B cell (primary cell): ENCODE results near the gene KRT80. TPM values are rescaled to one million over a fixed set of nuclear protein-coding genes. Genes with fewer than 3 reads are reported as not detected.

Experiments
- ATAC-seq: fragments of 200-7000 bp; cut with Tn5 transposase; one replicate; pipeline ENCODE4 v1.10.0; 2021; ENCODE audit warnings: low read depth, mild to moderate bottlenecking, moderate number of reproducible peaks, moderate library complexity
- CTCF ChIA-PET: fragments of 350-600 bp; sonication (Branson Sonifier 250); formaldehyde crosslinking; loops from one replicate; lab custom pipeline; 2021; ENCODE audit warnings: antibody characterized with exemption, inconsistent platforms; lab: Charles Lee
- POLR2A ChIA-PET: fragments of 350-600 bp; sonication (Branson Sonifier 250); formaldehyde crosslinking; loops from one replicate; lab custom pipeline; 2021; ENCODE audit warnings: antibody characterized with exemption; lab: Charles Lee
- DNase-seq: peaks from one replicate; pipeline ENCODE4 v3.0.0; 2013
- H2AFZ ChIP-seq: 2 replicates; pipeline ENCODE4 v1.6.1; 2012; ENCODE audit warnings: mild to moderate bottlenecking, low read depth, low read length; ENCODE audit not compliant: insufficient read depth, poor library complexity, severe bottlenecking
- H3K27ac ChIP-seq, 2 donors: 1 replicate in 1 of 2; 2 replicates in 1 of 2; pipeline ENCODE4 v1.5.1; 2012 to 2013; ENCODE audit warnings: low read length in 2 of 2, mild to moderate bottlenecking in 2 of 2, moderate library complexity in 1 of 2
- H3K27me3 ChIP-seq, 4 experiments: fragments of 200-600 bp in 1 of 4; sonication (generic) in 1 of 4; replicated peaks in 1 of 4; 1 replicate in 2 of 4; 2 replicates in 2 of 4; pipeline versions ENCODE4 v1.6.1 to v1.7.0; 2013 to 2016; ENCODE audit warnings: low read length in 3 of 4, mild to moderate bottlenecking in 2 of 4, mixed read lengths in 1 of 4, moderate library complexity in 1 of 4; ENCODE audit not compliant: insufficient read depth in 4 of 4, control insufficient read depth in 3 of 4; ENCODE audit errors: control extremely low read depth in 1 of 4
- H3K36me3 ChIP-seq, 2 experiments: replicated peaks in 1 of 2; 1 replicate in 1 of 2; 2 replicates in 1 of 2; pipeline versions ENCODE4 v1.6.1 to v1.7.1; 2013; ENCODE audit warnings: low read length in 1 of 2; ENCODE audit not compliant: insufficient read depth in 2 of 2, control insufficient read depth in 1 of 2; ENCODE audit errors: control extremely low read depth in 1 of 2, extremely low read depth in 1 of 2
- H3K4me1 ChIP-seq, 2 donors: fragments of 200-600 bp in 1 of 2; sonication (generic) in 1 of 2; 1 replicate in 1 of 2; 2 replicates in 1 of 2; pipeline versions ENCODE4 v1.5.1 to v1.6.1; 2013 to 2017; ENCODE audit warnings: low read length in 2 of 2; ENCODE audit not compliant: control insufficient read depth in 2 of 2, insufficient read depth in 2 of 2
- H3K4me2 ChIP-seq: replicated peaks from 2 replicates; pipeline ENCODE3; 2012; ENCODE audit warnings: mild to moderate bottlenecking, low read depth, low read length; ENCODE audit not compliant: poor library complexity, severe bottlenecking
- H3K4me3 ChIP-seq, 5 experiments: fragments of 200-600 bp in 1 of 5; sonication (generic) in 1 of 5; 1 replicate in 3 of 5; 2 replicates in 2 of 5; pipeline versions ENCODE4 v1.5.1 to v1.7.0; 2011 to 2016; ENCODE audit warnings: low read length in 4 of 5, mild to moderate bottlenecking in 4 of 5, low read depth in 2 of 5, control low read depth in 1 of 5, moderate library complexity in 1 of 5; ENCODE audit not compliant: insufficient read depth in 1 of 5; ENCODE audit errors: control extremely low read depth in 1 of 5, extremely low read depth in 1 of 5
- H3K79me2 ChIP-seq: fragments of 200-600 bp; sonication (generic); one replicate; pipeline ENCODE4 v1.6.0; 2016; ENCODE audit warnings: low read length; ENCODE audit not compliant: control insufficient read depth, insufficient read depth
- H3K9ac ChIP-seq: fragments of 200-600 bp; sonication (generic); 2 replicates; pipeline ENCODE4 v1.6.1; 2017; ENCODE audit warnings: mild to moderate bottlenecking, low read length, moderate library complexity
- H3K9me3 ChIP-seq, 3 donors: one replicate each; pipeline versions ENCODE4 v1.6.1 to v1.7.1; 2013; ENCODE audit warnings: low read length in 2 of 3; ENCODE audit not compliant: control insufficient read depth in 2 of 3, insufficient read depth in 1 of 3; ENCODE audit errors: control extremely low read depth in 1 of 3
- H4K20me1 ChIP-seq: 2 replicates; pipeline ENCODE4 v1.6.0; 2012; ENCODE audit warnings: mild to moderate bottlenecking, low read length; ENCODE audit not compliant: insufficient read depth, control insufficient read depth, poor library complexity, severe bottlenecking
- H3K27ac Mint-ChIP-seq: one replicate; pipeline ENCODE4 v1.8.0; 2021; ENCODE audit warnings: mixed read lengths
- H3K27me3 Mint-ChIP-seq: one replicate; pipeline ENCODE4 v1.8.0; 2021; ENCODE audit warnings: mixed read lengths
- H3K4me1 Mint-ChIP-seq: one replicate; pipeline ENCODE4 v1.8.0; 2021; ENCODE audit warnings: mixed read lengths
- H3K4me3 Mint-ChIP-seq: one replicate; pipeline ENCODE4 v1.8.0; 2021; ENCODE audit warnings: mixed read lengths
- H3K9me3 Mint-ChIP-seq: one replicate; pipeline ENCODE4 v1.8.0; 2022; ENCODE audit warnings: mixed read lengths; ENCODE audit not compliant: insufficient read depth
- EZH2 ChIP-seq: IDR thresholded peaks from 2 replicates; pipeline ENCODE4 v1.6.1; 2012; ENCODE audit warnings: borderline replicate concordance, low read depth, mild to moderate bottlenecking, moderate library complexity, low read length; ENCODE audit not compliant: insufficient read depth, poor library complexity, severe bottlenecking
- WGBS: methylation state at CpG from one replicate; pipeline ENCODE4 v1.1.5; 2013; ENCODE audit warnings: missing lambda C conversion rate; ENCODE audit not compliant: insufficient coverage; 5-methylcytosine and 5-hydroxymethylcytosine counted together
- intact Hi-C: fragments of 100-400 bp; cut with micrococcal nuclease; formaldehyde crosslinking; loops from one replicate; pipeline ENCODE4 v1.10.0; 2022
- polyA plus RNA-seq: library from polyadenylated mRNA; depleted of rRNA; stranded (reverse); fragments of >200 nt; gene quantifications from 2 replicates; pipeline ENCODE4 v1.2.3, GENCODE V29; 2012
- total RNA-seq, 2 donors: library from RNA; stranded (reverse); fragments of 120-200 nt in 1 of 2; gene quantifications; 1 replicate in 1 of 2; 2 replicates in 1 of 2; pipeline versions ENCODE4 v1.2.3 to v1.2.4, GENCODE V29; 2013 to 2022
- TF ChIP-seq, protein P1 (sequence below): fragments of 200-600 bp; IDR thresholded peaks from one replicate; pipeline ENCODE4 v1.8.0; 2022; ENCODE audit warnings: antibody characterized with exemption, mild to moderate bottlenecking

Gene KRT80
- total and polyA plus RNA-seq, 2 donors (not counting 1 experiment from before 2014, with no cell fraction given), result not detected

DNA sequence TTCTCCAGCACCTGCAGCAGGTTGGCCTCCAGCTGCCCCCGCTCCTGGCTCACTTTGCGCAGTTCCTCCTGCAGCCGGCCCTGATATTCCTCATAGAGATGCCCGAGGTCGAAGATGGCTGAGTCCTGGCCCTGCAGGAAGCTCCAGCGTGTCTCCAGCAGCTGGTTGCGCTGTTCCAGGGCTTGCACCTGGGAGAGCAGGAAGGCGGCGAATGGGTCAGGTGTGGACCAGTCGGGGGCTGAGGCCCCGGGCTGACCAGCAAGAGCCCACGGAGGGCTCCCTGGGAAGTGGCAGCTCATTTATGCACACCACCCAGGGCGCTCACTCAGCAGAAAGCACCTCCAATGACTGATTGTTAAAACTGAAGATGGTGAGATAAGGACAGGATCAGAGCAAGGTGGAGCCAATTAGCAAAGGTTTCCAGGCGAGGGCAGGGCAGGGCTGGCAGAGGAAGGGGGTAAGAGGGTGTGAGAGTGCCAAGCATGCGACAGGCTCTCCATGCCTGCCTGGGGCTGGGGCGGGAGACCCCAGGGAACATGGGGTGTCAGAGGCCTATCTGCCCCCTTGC is 6.3 kb downstream of the KRT80 start:
- intact Hi-C loops, result no loop called here
- 90% methylated on average over 15 of the region's 16 CpGs for WGBS
- ATAC-seq (no peak), DNase-seq (no peak)
- no peak overlapping the region for H3K27ac ChIP-seq
- H3K79me2 ChIP-seq, result no peaks in the 10 kb centered on the region
- no peaks in the 10 kb centered on the region for H3K9me3 ChIP-seq
- no peaks in the 10 kb centered on the region for H3K9me3 Mint-ChIP-seq
- H3K4me2 ChIP-seq, result no peak overlapping the region
- TF ChIP-seq EZH2, result no peak
- TF ChIP-seq, protein P1, sequence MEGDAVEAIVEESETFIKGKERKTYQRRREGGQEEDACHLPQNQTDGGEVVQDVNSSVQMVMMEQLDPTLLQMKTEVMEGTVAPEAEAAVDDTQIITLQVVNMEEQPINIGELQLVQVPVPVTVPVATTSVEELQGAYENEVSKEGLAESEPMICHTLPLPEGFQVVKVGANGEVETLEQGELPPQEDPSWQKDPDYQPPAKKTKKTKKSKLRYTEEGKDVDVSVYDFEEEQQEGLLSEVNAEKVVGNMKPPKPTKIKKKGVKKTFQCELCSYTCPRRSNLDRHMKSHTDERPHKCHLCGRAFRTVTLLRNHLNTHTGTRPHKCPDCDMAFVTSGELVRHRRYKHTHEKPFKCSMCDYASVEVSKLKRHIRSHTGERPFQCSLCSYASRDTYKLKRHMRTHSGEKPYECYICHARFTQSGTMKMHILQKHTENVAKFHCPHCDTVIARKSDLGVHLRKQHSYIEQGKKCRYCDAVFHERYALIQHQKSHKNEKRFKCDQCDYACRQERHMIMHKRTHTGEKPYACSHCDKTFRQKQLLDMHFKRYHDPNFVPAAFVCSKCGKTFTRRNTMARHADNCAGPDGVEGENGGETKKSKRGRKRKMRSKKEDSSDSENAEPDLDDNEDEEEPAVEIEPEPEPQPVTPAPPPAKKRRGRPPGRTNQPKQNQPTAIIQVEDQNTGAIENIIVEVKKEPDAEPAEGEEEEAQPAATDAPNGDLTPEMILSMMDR, result no peak
- H3K4me3 ChIP-seq, result no peak overlapping the region
- no peaks in the 10 kb centered on the region for H3K4me1 Mint-ChIP-seq
- H3K27me3 Mint-ChIP-seq, result peaks cover under 1% of the 10 kb centered on the region
- H3K9ac ChIP-seq, result no peak overlapping the region
- H3K4me3 Mint-ChIP-seq, result no peak overlapping the region
- ChIA-PET POLR2A (no interaction called here), CTCF (no interaction called here)
- H3K36me3 ChIP-seq, result no peaks in the 10 kb centered on the region
- H3K27ac Mint-ChIP-seq, result no peak overlapping the region
- H4K20me1 ChIP-seq, result no peaks in the 10 kb centered on the region
- no peak overlapping the region for H2AFZ ChIP-seq
- H3K4me1 ChIP-seq, result no peaks in the 10 kb centered on the region
- H3K27me3 ChIP-seq, result no peaks in the 10 kb centered on the region

DNA sequence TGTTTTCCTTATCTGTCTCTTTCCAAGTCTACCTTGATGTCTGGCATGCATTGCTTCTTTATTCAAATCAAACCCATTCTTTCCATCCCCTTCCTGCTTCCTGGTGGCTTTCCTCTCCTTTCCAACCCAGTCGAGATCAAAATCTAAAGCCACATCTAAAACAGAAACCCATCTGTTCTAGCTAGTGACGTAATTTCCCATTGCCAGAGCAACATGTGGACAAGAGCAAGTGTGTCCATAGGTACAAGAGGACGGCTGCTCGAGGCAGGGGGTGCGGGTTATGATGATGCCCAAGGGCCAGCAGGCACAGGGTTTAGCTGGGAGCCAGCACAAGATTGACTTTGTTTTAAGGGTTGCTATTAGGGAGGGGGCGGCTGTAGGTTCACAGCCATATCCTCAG is 7.0 kb downstream of the KRT80 start:
- no peak overlapping the region for H3K27ac ChIP-seq
- no peak overlapping the region for H3K9ac ChIP-seq
- Mint-ChIP-seq H3K4me3 (no peak overlapping the region), H3K27me3 (no peaks in the 10 kb centered on the region), H3K27ac (no peak overlapping the region), H3K9me3 (no peaks in the 10 kb centered on the region), H3K4me1 (no peaks in the 10 kb centered on the region)
- H3K4me2 ChIP-seq, result no peak overlapping the region
- ATAC-seq, result no peak
- no peaks in the 10 kb centered on the region for H3K9me3 ChIP-seq
- intact Hi-C loops, result no loop called here
- WGBS, result 66% methylated on average over 5 of the region's 6 CpGs
- TF ChIP-seq, protein P1, result no peak
- TF ChIP-seq EZH2, result no peak
- no peaks in the 10 kb centered on the region for H4K20me1 ChIP-seq
- CTCF ChIA-PET, result no interaction called here
- no peak overlapping the region for H2AFZ ChIP-seq
- DNase-seq, result no peak
- H3K4me3 ChIP-seq, result no peak overlapping the region
- no peaks in the 10 kb centered on the region for H3K27me3 ChIP-seq
- no peaks in the 10 kb centered on the region for H3K36me3 ChIP-seq
- no peaks in the 10 kb centered on the region for H3K4me1 ChIP-seq
- POLR2A ChIA-PET, result no interaction called here
- H3K79me2 ChIP-seq, result no peaks in the 10 kb centered on the region
